GM20431 (cell line): ENCODE data around the gene HEPACAM.

Experiments used
- in situ Hi-C: fragments of 300-500 bp; cut with MseI, MboI; formaldehyde crosslinking; loops from one replicate; pipeline ENCODE4 v1.15.0; 2020; ENCODE audit warnings: low sequenced_read_pairs; ENCODE audit not compliant: unreplicated experiment

HEPACAM gene

GRCh38 chr11:124915541-124916369, 20.1 kb downstream of the HEPACAM start:
- in situ Hi-C loops = no loop called here

GRCh38 chr11:124902616-124903015, 33.2 kb downstream of the HEPACAM start:
- in situ Hi-C loops = no loop called here

- in situ Hi-C loops = no loop called here
Observed at GRCh38 chr11:124900464-124900863, 35.4 kb downstream of the HEPACAM start.

- in situ Hi-C loops = no loop called here
Observed at GRCh38 chr11:124899383-124900145, 36.3 kb downstream of the HEPACAM start.

- in situ Hi-C loops = no loop called here
Observed at GRCh38 chr11:124898711-124899110, 37.1 kb downstream of the HEPACAM start.

- in situ Hi-C loops = no loop called here
Observed at GRCh38 chr11:124898263-124898680, 37.6 kb downstream of the HEPACAM start.

- in situ Hi-C loops = no loop called here
Observed at GRCh38 chr11:124897674-124898262, 38.1 kb downstream of the HEPACAM start, which contains the start of gene ROBO4. ROBO4 (minus strand) TSS chr11:124897865; CDS start chr11:124897795, 70 bp downstream.

GRCh38 chr11:124896821-124897391, 38.9 kb downstream of the HEPACAM start:
- in situ Hi-C loops = no loop called here

GRCh38 chr11:124896071-124896750, 39.6 kb downstream of the HEPACAM start:
- in situ Hi-C loops = no loop called here

GRCh38 chr11:124895471-124895971, 40.3 kb downstream of the HEPACAM start:
- in situ Hi-C loops = no loop called here

- in situ Hi-C loops = no loop called here
Observed at GRCh38 chr11:124894606-124895430, 41.0 kb downstream of the HEPACAM start.

- in situ Hi-C loops = no loop called here
Observed at GRCh38 chr11:124893781-124894401, 42.0 kb downstream of the HEPACAM start.

- in situ Hi-C loops = no loop called here
Observed at GRCh38 chr11:124892750-124893454, 42.9 kb downstream of the HEPACAM start.

GRCh38 chr11:124892146-124892545, 43.7 kb downstream of the HEPACAM start:
- in situ Hi-C loops = no loop called here

- in situ Hi-C loops = no loop called here
Observed at GRCh38 chr11:124891373-124891861, 44.4 kb downstream of the HEPACAM start.

- in situ Hi-C loops = no loop called here
Observed at GRCh38 chr11:124890683-124891372, 45.0 kb downstream of the HEPACAM start.

- in situ Hi-C loops = no loop called here
Observed at GRCh38 chr11:124890151-124890550, 45.7 kb downstream of the HEPACAM start.
